WI38 (cell line): Measurements from ENCODE around the gene IFNA13.
"Not testable (repeated sequence)": the region's sequence is repeated elsewhere in the genome, so short reads cannot be mapped to it uniquely, and the experiment has no call there.

ENCODE experiments used
- H3K4me3 ChIP-seq: 2 replicates; pipeline ENCODE4 v1.5.1; 2011; ENCODE audit warnings: low read depth, mild to moderate bottlenecking, control low read depth, low read length
- CTCF ChIP-seq: IDR thresholded peaks from 2 replicates; pipeline ENCODE4 v1.5.1; 2012; ENCODE audit warnings: low read depth, mild to moderate bottlenecking, control low read depth, low read length

The IFNA13 gene

GRCh38 chr9:21385131-21385670 lies 17.3 kb upstream of the IFNA13 start, which contains the start of gene IFNA2:
TSS of gene IFNA2 (minus strand) at chr9:21385398. CDS start at chr9:21385329, 69 bp downstream.
- no peak for TF ChIP-seq CTCF
- H3K4me3 ChIP-seq, result no peak within 1 kb of the TSS

- no peak overlapping the region for H3K4me3 ChIP-seq
- no peak for TF ChIP-seq CTCF
Measured at GRCh38 chr9:21383627-21384026, 15.8 kb upstream of the IFNA13 start.

- TF ChIP-seq CTCF, result no peak
- no peak overlapping the region for H3K4me3 ChIP-seq
Measured at GRCh38 chr9:21381448-21382339, 13.8 kb upstream of the IFNA13 start.

DNA sequence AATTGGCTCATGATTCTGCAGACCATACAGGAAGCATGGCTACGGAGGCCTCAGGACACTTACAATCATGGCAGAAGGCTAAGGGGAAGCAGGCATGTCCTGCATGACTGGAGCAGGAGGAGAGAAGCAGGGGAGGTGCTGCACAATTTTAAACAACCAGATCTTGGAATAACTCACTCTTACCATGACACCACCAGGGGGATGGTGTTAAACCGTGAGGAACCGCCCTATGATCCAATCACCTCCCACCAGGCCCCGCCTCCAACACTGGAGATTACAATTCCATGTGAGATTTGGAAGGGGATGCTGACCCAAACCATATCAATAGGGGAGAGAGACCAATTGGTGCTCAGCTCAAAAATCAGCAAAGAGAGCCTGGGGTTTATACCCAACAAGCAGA lies 3.6 kb upstream of the IFNA13 start:
- H3K4me3 ChIP-seq, result not testable (repeated sequence)

- not testable (repeated sequence) for H3K4me3 ChIP-seq
Measured at GRCh38 chr9:21367169-21367568, 688 bp downstream of the IFNA13 start.

GRCh38 chr9:21362287-21362686 lies 5.6 kb downstream of the IFNA13 start:
- TF ChIP-seq CTCF, result no peak
- H3K4me3 ChIP-seq, result no peak overlapping the region

DNA sequence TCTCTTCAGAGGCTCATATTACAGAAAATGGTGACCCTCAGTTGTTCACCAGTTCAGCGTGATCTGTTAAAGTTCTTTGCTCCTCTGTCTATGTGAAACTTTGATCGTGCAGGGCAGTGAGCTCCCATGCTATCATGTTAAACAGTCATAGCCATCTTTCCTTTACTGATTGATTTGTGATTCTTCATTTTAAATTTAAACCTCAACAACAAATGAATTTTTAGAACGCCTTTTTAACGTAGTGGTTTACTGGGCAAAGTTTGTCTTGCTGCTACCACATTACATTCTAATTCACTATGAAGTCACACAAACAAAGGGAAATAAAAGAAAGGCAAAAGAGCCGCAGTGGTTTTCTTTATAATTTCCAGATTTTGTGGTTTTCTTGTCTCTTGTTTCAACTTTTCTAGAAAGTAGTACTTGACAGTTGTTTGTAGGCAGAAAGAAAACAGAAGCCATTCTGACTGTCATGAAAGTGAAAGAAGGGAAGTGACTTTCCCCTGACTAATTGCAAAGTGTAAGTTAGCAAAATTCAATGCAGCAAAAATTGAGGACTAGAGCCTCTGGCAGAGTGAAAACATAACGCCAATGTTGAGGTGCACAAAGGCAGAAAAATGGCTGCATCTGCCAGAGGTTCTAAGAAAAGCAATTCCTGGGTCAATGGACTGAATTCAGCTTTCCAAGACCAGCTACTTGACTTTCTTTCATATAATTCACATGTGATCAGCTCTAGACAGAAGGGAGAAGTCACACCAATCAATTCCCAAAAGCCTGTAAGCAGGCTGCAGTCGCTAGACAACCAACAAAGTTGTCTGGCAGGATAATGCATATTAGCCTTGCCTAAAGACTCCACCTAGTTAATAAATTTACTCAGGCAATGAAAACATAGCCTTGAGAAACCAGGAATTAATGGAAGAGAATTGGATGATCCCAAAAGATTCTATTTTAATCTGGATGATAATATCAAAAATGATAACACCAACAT lies 10.1 kb downstream of the IFNA13 start:
- peak overlapping the region; percentile 3; the same call in 1 of the 2 replicates for H3K4me3 ChIP-seq
- no peak for TF ChIP-seq CTCF

DNA sequence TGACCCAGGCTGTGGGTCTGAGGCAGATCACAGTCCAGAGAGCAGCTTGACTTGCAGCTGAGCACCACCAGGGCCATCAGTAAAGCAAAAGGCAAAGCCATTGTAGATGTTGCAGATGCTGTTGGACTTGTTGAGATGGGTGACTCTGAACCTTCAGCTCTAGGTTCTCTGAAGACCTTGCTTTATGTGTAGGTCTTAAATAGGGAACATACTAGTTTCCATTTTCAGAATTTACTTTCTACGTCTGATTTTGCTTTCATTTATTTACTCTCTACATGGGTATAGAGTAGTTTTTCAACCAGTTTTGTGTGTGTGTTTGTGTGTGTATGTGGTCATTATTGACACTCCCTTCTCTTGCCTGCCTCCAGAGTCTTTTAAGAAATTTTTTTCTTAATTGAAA lies 17.1 kb downstream of the IFNA13 start, which contains the start of gene IFNA6:
Gene IFNA6 (minus strand): TSS at position 101 of the 400 bp plus-strand sequence. CDS start 0 bp downstream, at position 101.
- no peak for TF ChIP-seq CTCF
- no peak within 1 kb of the TSS for H3K4me3 ChIP-seq
